ENCODE measurements around the gene THSD7A.

THSD7A gene

GRCh38 chr7:11831736-11832495 is at the start of gene THSD7A:
Gene THSD7A, minus strand, starts transcription at chr7:11832198. Its CDS starts 252 bp downstream, at chr7:11831946.
- Histone ChIP-seq H3K27me3 (ENCODE audit: insufficient read depth, low read depth, severe bottlenecking) (no peaks in the 10 kb centered on the region), H3K9me3 (ENCODE audit: severe bottlenecking) (no peaks in the 10 kb centered on the region), H3K36me3 (no peaks in the 10 kb centered on the region), H3K27ac (peak within 1 kb of the TSS; percentile 19), H3K4me3 (ENCODE audit: low read depth, low read length) (peak within 1 kb of the TSS; percentile 70)
- no peak for TF ChIP-seq CTCF (IDR thresholded peaks at IDR 0.05; ENCODE audit: low read depth, low read length)
- peak; percentile 65 for DNase-seq

- H3K36me3 ChIP-seq, result no peaks in the 10 kb centered on the region
- H3K27ac ChIP-seq, result no peak overlapping the region
- DNase-seq, result no peak
These were observed 49.7 kb upstream of the THSD7A start for GRCh38 chr7:11881680-11882079.

GRCh38 chr7:11875635-11876034 is 43.6 kb upstream of the THSD7A start:
- no peaks in the 10 kb centered on the region for H3K27me3 ChIP-seq (ENCODE audit: insufficient read depth, low read depth, severe bottlenecking)
- no peak for TF ChIP-seq CTCF (IDR thresholded peaks at IDR 0.05; ENCODE audit: low read depth, low read length)
- no peak overlapping the region for H3K4me3 ChIP-seq (ENCODE audit: low read depth, low read length)
- H3K27ac ChIP-seq, result no peak overlapping the region
- DNase-seq, result no peak
- no peaks in the 10 kb centered on the region for H3K36me3 ChIP-seq
- H3K9me3 ChIP-seq (ENCODE audit: severe bottlenecking), result no peaks in the 10 kb centered on the region

More at GRCh38 chr7:11881680-11882079, 49.7 kb upstream of the THSD7A start:
- no peak for TF ChIP-seq CTCF (IDR thresholded peaks at IDR 0.05; ENCODE audit: low read depth, low read length)
- H3K4me3 ChIP-seq (ENCODE audit: low read depth, low read length), result no peak overlapping the region
- no peaks in the 10 kb centered on the region for H3K27me3 ChIP-seq (ENCODE audit: insufficient read depth, low read depth, severe bottlenecking)
- H3K9me3 ChIP-seq (ENCODE audit: severe bottlenecking), result no peaks in the 10 kb centered on the region

GRCh38 chr7:11865671-11866070 is 33.7 kb upstream of the THSD7A start:
- no peaks in the 10 kb centered on the region for H3K27me3 ChIP-seq (ENCODE audit: insufficient read depth, low read depth, severe bottlenecking)
- H3K4me3 ChIP-seq (ENCODE audit: low read depth, low read length), result no peak overlapping the region
- DNase-seq, result no peak
- no peak for TF ChIP-seq CTCF (IDR thresholded peaks at IDR 0.05; ENCODE audit: low read depth, low read length)
- H3K36me3 ChIP-seq, result no peaks in the 10 kb centered on the region
- H3K27ac ChIP-seq, result no peak overlapping the region
- no peaks in the 10 kb centered on the region for H3K9me3 ChIP-seq (ENCODE audit: severe bottlenecking)

GRCh38 chr7:11858622-11859302 is 26.8 kb upstream of the THSD7A start:
- Histone ChIP-seq H3K4me3 (ENCODE audit: low read depth, low read length) (no peak overlapping the region), H3K27me3 (ENCODE audit: insufficient read depth, low read depth, severe bottlenecking) (no peaks in the 10 kb centered on the region), H3K36me3 (no peaks in the 10 kb centered on the region), H3K9me3 (ENCODE audit: severe bottlenecking) (no peaks in the 10 kb centered on the region), H3K27ac (no peak overlapping the region)
- DNase-seq, result no peak
- TF ChIP-seq CTCF (IDR thresholded peaks at IDR 0.05; ENCODE audit: low read depth, low read length), result no peak

Data from WERI-Rb-1 (cell line).